Esophagus (tissue), 2 donors: ENCODE data around the gene NBPF1. TPM values are rescaled to one million over a fixed set of nuclear protein-coding genes. Genes with fewer than 3 reads are reported as not detected.
"Not testable (repeated sequence)": the region's sequence is repeated elsewhere in the genome, so short reads cannot be mapped to it uniquely, and the experiment has no call there.

ENCODE experiments used
- H3K27ac ChIP-seq, 2 donors: one replicate each; pipeline ENCODE4 v1.5.1; 2013; ENCODE audit warnings: low read depth in 2 of 2, mild to moderate bottlenecking in 2 of 2, inconsistent platforms in 1 of 2, low read length in 1 of 2, moderate library complexity in 1 of 2
- H3K27me3 ChIP-seq, 2 donors: one replicate each; pipeline ENCODE4 v1.6.1; 2013; ENCODE audit warnings: low read length in 2 of 2, control low read depth in 1 of 2, mild to moderate bottlenecking in 1 of 2; ENCODE audit not compliant: insufficient read depth in 2 of 2, control insufficient read depth in 1 of 2
- H3K36me3 ChIP-seq, 2 donors: one replicate each; pipeline ENCODE4 v1.6.1; 2013; ENCODE audit warnings: low read length in 1 of 2; ENCODE audit not compliant: control insufficient read depth in 2 of 2, insufficient read depth in 2 of 2
- H3K4me1 ChIP-seq, 2 donors: one replicate each; pipeline ENCODE4 v1.6.1; 2013; ENCODE audit warnings: low read length in 1 of 2; ENCODE audit not compliant: control insufficient read depth in 2 of 2, insufficient read depth in 2 of 2
- H3K4me3 ChIP-seq, 2 donors: one replicate each; pipeline ENCODE4 v1.5.1; 2013; ENCODE audit warnings: low read length in 2 of 2, mild to moderate bottlenecking in 2 of 2, low read depth in 1 of 2, moderate library complexity in 1 of 2
- H3K9me3 ChIP-seq, 2 donors: one replicate each; pipeline ENCODE4 v1.6.1; 2013; ENCODE audit warnings: mild to moderate bottlenecking in 2 of 2, low read depth in 1 of 2, low read length in 1 of 2, moderate library complexity in 1 of 2; ENCODE audit not compliant: control insufficient read depth in 2 of 2, insufficient read depth in 1 of 2
- WGBS, 2 donors: extraction: QIAGEN DNeasy Blood & Tissue Kit; methylation state at CpG; one replicate each; pipeline ENCODE4 v1.1.7; 2013; 5-methylcytosine and 5-hydroxymethylcytosine counted together
- polyA plus RNA-seq, 2 donors: library from polyadenylated mRNA; stranded (reverse); fragments of 200-250 nt; gene quantifications; one replicate each; pipeline ENCODE4 v1.2.3, GENCODE V29; 2013
- donor health status: healthy with polysubstance abuse.
- donor health status: Bipolar disorder and iron deficiency.

NBPF1 gene
- polyA plus RNA-seq, 2 donors = 3.5 to 5.4 TPM

DNA sequence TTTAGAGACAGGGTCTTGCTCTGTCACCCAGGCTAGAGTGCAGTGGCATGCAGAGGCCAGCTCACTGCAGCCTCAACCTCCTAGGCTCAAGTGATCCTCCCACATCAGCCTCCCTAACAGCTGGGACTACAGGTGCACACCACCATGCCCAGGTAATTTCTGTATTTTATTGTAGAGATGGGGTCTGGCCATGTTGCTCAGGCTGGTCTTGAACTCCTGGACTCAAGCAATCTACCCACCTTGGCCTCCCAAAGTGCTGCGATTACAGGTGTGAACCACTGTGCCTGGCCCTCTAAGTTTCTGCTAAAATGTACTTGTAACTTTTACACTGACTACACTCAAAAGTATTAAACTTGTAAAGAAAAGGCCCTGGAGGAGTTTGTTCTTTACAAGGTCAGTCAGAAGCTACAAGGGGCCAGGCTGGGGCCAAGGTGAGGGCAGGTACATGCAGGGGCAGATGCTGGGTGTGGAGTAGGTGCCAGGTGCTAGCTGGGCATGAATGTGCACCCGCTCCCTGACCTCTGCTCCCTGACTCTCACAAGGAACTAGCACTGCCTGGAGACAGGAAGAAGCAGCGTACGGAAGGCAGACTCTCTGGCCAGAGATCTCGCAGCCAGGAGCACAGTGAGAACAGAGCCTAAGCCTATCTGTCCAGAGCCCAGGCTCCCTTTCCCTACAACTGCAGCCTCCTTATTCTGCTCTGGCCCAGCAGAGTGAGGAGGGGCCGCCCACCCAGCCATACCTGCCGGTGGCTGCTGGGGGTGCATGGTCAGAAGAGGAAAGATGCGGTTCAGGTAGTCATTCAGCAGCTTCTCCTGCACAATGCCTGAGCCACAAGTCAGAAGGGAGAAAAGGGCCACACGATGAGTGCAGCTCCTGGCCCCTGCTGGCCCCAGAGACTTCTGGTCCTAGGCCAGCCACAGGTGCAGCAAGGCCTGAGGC is 28.9 kb upstream of the NBPF1 start:
- H3K4me3 ChIP-seq, H3K27me3 ChIP-seq, H3K27ac ChIP-seq: not testable (repeated sequence)

DNA sequence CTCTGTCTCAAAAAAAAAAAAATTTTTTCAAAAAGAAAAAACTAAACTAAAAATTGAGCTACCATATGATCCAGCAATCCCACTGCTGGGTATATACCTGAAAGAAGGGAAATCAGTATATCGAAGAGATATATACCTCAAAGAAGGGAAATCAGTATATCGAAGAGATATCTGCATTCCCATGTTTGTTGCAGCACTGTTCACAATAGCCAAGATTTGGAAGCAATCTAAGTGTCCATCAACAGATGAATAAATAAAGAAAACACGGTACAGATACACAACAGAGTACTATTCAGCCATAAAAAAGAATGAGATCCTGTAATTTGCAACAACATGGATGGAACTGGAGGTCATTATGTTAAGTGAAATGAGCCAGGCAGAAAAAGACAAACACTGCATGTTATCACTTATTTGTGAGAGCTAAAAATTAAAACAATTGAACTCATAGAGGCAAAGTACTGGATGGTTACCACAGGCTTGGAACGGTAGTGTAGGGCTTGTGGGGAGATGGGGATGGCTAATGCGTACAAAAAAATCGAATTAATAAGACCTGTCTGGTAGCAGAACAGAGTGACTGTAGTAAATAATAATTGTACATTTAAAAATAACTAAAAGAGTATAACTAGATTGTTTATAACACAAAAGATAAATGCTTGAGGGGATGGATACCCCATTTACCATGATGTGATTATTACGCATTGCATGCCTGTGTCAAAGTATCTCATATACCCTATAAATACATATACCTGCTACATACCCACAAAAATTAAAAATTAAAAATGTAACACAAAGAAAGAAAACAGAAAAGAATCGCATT is 28.0 kb upstream of the NBPF1 start:
- not testable (repeated sequence) for H3K27ac ChIP-seq
- peaks cover 10 to 25% of the 10 kb centered on the region in 2 donors for H3K4me1 ChIP-seq

More for the DNA sequence above, 28.9 kb upstream of the NBPF1 start:
- 59 to 69% methylated on average over 9 of the region's 9 CpGs for WGBS, 2 donors
- H3K4me1 ChIP-seq = peaks cover 10 to 25% of the 10 kb centered on the region in 2 donors
- H3K9me3 ChIP-seq, H3K36me3 ChIP-seq: not testable (repeated sequence)

GRCh38 chr1:16639091-16640031 is 26.0 kb upstream of the NBPF1 start:
- H3K9me3 ChIP-seq, H3K27ac ChIP-seq, H3K36me3 ChIP-seq, H3K27me3 ChIP-seq, H3K4me3 ChIP-seq: not testable (repeated sequence)
- WGBS, 2 donors = 79 to 80% methylated on average over 11 of the region's 11 CpGs
- H3K4me1 ChIP-seq = peaks cover 8 to 18% of the 10 kb centered on the region in 2 donors

More for the DNA sequence above, 28.0 kb upstream of the NBPF1 start:
- H3K36me3 ChIP-seq, H3K9me3 ChIP-seq, H3K27me3 ChIP-seq, H3K4me3 ChIP-seq: not testable (repeated sequence)
- WGBS, 2 donors = 93 to 94% methylated on average over 8 of the region's 8 CpGs

DNA sequence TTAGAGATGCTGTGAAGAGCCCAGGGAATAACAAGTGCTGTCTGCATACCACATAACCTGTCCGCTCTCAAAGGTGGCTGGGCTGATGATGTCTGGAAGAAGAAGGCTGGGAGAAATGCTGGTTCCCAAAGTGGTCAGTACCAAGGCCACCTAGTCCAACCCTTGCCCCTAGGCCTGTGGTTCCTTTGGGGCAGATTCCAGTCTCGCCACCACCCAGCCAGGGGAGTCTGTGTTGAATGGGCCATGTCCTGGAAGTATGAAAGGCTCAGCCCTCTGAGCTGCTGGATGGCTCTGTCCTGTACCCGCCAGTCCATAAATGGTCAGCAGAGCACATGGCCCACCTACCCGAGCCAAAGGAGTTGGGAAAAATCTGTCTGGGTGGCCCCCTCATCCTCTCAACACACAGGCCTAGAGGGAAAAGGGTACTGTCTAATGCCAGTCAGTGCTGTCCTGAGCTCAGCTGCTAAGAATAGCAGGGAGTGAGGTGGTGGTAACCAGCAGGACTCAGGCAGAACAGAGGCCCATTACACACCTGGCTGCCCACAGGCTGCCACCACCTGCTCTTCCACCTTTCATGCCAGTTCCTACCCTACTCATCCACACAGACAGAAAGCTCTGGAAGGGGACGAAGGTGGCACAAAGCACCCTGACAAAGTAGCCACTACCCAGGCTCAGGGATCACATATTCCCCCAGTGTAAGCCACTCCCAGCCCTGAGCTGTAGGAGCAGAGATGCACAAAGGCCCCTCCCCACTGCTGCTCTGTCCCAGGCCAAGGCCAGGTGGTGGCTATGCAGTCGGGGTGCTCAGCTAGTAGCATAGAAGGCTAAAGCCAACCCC is 24.8 kb upstream of the NBPF1 start:
- not testable (repeated sequence) for H3K27me3 ChIP-seq, H3K9me3 ChIP-seq, H3K27ac ChIP-seq, H3K36me3 ChIP-seq, H3K4me3 ChIP-seq
- 92 to 93% methylated on average over 6 of the region's 6 CpGs for WGBS, 2 donors
- peaks cover 3 to 13% of the 10 kb centered on the region in 2 donors for H3K4me1 ChIP-seq

GRCh38 chr1:16636551-16637195 is 23.3 kb upstream of the NBPF1 start:
- not testable (repeated sequence) for H3K27me3 ChIP-seq, H3K27ac ChIP-seq, H3K9me3 ChIP-seq, H3K4me3 ChIP-seq, H3K4me1 ChIP-seq
- H3K36me3 ChIP-seq = peaks cover 9 to 18% of the 10 kb centered on the region in 2 donors
- whole genome bisulfite sequencing, 2 donors = 89 to 90% methylated on average over 10 of the region's 10 CpGs

GRCh38 chr1:16635959-16636358 is 22.6 kb upstream of the NBPF1 start:
- WGBS, 2 donors = 94 to 97% methylated on average over 5 of the region's 5 CpGs
- peaks cover 11 to 25% of the 10 kb centered on the region in 2 donors for H3K36me3 ChIP-seq

GRCh38 chr1:16633540-16634282 is 20.3 kb upstream of the NBPF1 start:
- H3K36me3 ChIP-seq = peaks cover 13 to 39% of the 10 kb centered on the region in 2 donors
- not testable (repeated sequence) for H3K27me3 ChIP-seq, H3K4me1 ChIP-seq, H3K27ac ChIP-seq, H3K4me3 ChIP-seq, H3K9me3 ChIP-seq
- 95 to 96% methylated on average over 6 of the region's 6 CpGs for WGBS, 2 donors

More at GRCh38 chr1:16635959-16636358, 22.6 kb upstream of the NBPF1 start:
- H3K27me3 ChIP-seq, H3K27ac ChIP-seq, H3K4me1 ChIP-seq, H3K9me3 ChIP-seq, H3K4me3 ChIP-seq: not testable (repeated sequence)
